ENCODE measurements around the gene KRT74.

KRT74 gene

GRCh38 chr12:52616680-52617402, 43.2 kb upstream of the KRT74 start:
- TF ChIP-seq POLR2AphosphoS5 (IDR thresholded peaks at IDR 0.05; ENCODE audit: low read depth, low read length), result no peak
- TF ChIP-seq REST (IDR thresholded peaks at IDR 0.05; ENCODE audit: insufficient read depth in 1 of 2, low read depth in 2 of 2, low read length in 2 of 2), result no peak
- TF ChIP-seq SIN3A (IDR thresholded peaks at IDR 0.05; ENCODE audit: borderline replicate concordance, insufficient read depth, low read length), result no peak
- no peak for TF ChIP-seq TAF1 (IDR thresholded peaks at IDR 0.05; ENCODE audit: borderline replicate concordance, insufficient read depth, low read length)
- no peak for TF ChIP-seq FOXP2 (optimal IDR thresholded peaks at IDR 0.05; ENCODE audit: borderline replicate concordance, extremely low read depth, extremely low read length, insufficient read depth)

- TF ChIP-seq REST (IDR thresholded peaks at IDR 0.05; ENCODE audit: insufficient read depth in 1 of 2, low read depth in 2 of 2, low read length in 2 of 2), result no peak
- TF ChIP-seq POLR2AphosphoS5 (IDR thresholded peaks at IDR 0.05; ENCODE audit: low read depth, low read length), result no peak
- no peak for TF ChIP-seq FOXP2 (optimal IDR thresholded peaks at IDR 0.05; ENCODE audit: borderline replicate concordance, extremely low read depth, extremely low read length, insufficient read depth)
These were observed 42.3 kb upstream of the KRT74 start for GRCh38 chr12:52615912-52616311.

GRCh38 chr12:52615208-52615868, 41.7 kb upstream of the KRT74 start:
- TF ChIP-seq SIN3A (IDR thresholded peaks at IDR 0.05; ENCODE audit: borderline replicate concordance, insufficient read depth, low read length) (no peak), FOXP2 (optimal IDR thresholded peaks at IDR 0.05; ENCODE audit: borderline replicate concordance, extremely low read depth, extremely low read length, insufficient read depth) (no peak), TAF1 (IDR thresholded peaks at IDR 0.05; ENCODE audit: borderline replicate concordance, insufficient read depth, low read length) (no peak), REST (IDR thresholded peaks at IDR 0.05; ENCODE audit: insufficient read depth in 1 of 2, low read depth in 2 of 2, low read length in 2 of 2) (no peak), POLR2AphosphoS5 (IDR thresholded peaks at IDR 0.05; ENCODE audit: low read depth, low read length) (no peak)

- no peak for TF ChIP-seq POLR2AphosphoS5 (IDR thresholded peaks at IDR 0.05; ENCODE audit: low read depth, low read length)
- no peak for TF ChIP-seq TAF1 (IDR thresholded peaks at IDR 0.05; ENCODE audit: borderline replicate concordance, insufficient read depth, low read length)
- no peak for TF ChIP-seq SIN3A (IDR thresholded peaks at IDR 0.05; ENCODE audit: borderline replicate concordance, insufficient read depth, low read length)
- no peak for TF ChIP-seq FOXP2 (optimal IDR thresholded peaks at IDR 0.05; ENCODE audit: borderline replicate concordance, extremely low read depth, extremely low read length, insufficient read depth)
- TF ChIP-seq REST (IDR thresholded peaks at IDR 0.05; ENCODE audit: insufficient read depth in 1 of 2, low read depth in 2 of 2, low read length in 2 of 2), result no peak
These were observed 41.0 kb upstream of the KRT74 start for GRCh38 chr12:52614381-52615207.

Data from PFSK-1 (cell line).